HepG2 (cell line): Measurements from ENCODE around the gene B3GALNT1.

Experiments
- DNMT1 ChIP-seq: sonication (generic); formaldehyde crosslinking; IDR thresholded peaks from 2 replicates; pipeline ENCODE4 v1.5.1; 2020; ENCODE audit warnings: mild to moderate bottlenecking, missing genetic modification reagents
- GABPA ChIP-seq, 2 experiments: IDR thresholded peaks; 2 replicates each; pipeline ENCODE4 v1.6.1; 2011 to 2016; ENCODE audit warnings: low read depth in 2 of 2, low read length in 1 of 2, missing biosample characterization in 1 of 2, missing genetic modification characterization in 1 of 2
- JUN ChIP-seq: sonication (generic); formaldehyde crosslinking; IDR thresholded peaks from 2 replicates; pipeline ENCODE4 v1.4.0; 2020; ENCODE audit warnings: mild to moderate bottlenecking, missing genetic modification reagents
- KDM1A ChIP-seq: IDR thresholded peaks from 2 replicates; pipeline ENCODE4 v1.6.1; 2016; ENCODE audit warnings: missing compliant biosample characterization
- NCOA1 ChIP-seq: sonication (generic); formaldehyde crosslinking; IDR thresholded peaks from 2 replicates; pipeline ENCODE4 v1.9.0; 2021; ENCODE audit warnings: missing genetic modification reagents
- NFIB ChIP-seq: sonication (generic); formaldehyde crosslinking; IDR thresholded peaks from 2 replicates; pipeline ENCODE4 v1.9.0; 2021; ENCODE audit warnings: missing genetic modification reagents, mild to moderate bottlenecking, borderline replicate concordance
- NR2F2 ChIP-seq: IDR thresholded peaks from 2 replicates; pipeline ENCODE4 v1.6.1; 2012; ENCODE audit warnings: low read depth, inconsistent platforms, borderline replicate concordance
- SMC3 ChIP-seq: IDR thresholded peaks from 2 replicates; pipeline ENCODE4 v1.6.1; 2011; ENCODE audit warnings: low read length, improper control_type of control experiment
- SNRNP70 ChIP-seq: fragments of 200-400 bp; formaldehyde crosslinking; IDR thresholded peaks from 2 replicates; pipeline ENCODE4 v1.6.1; 2017; ENCODE audit warnings: mild to moderate bottlenecking, low read depth, low read length, moderate library complexity
- SUZ12 ChIP-seq: fragments of 150-350 bp; IDR thresholded peaks from 2 replicates; pipeline ENCODE4 v1.6.1; 2014; ENCODE audit warnings: low read depth, low read length
- ZBTB10 ChIP-seq: sonication (generic); formaldehyde crosslinking; IDR thresholded peaks from 2 replicates; pipeline ENCODE4 v1.4.0; 2020; ENCODE audit warnings: missing genetic modification reagents, borderline replicate concordance
- ZNF704 ChIP-seq: sonication (generic); formaldehyde crosslinking; IDR thresholded peaks from 2 replicates; pipeline ENCODE4 v1.8.1; 2023; ENCODE audit warnings: mild to moderate bottlenecking, inconsistent platforms, moderate library complexity, missing genetic modification reagents, borderline replicate concordance
- ZZZ3 ChIP-seq: sonication (generic); formaldehyde crosslinking; IDR thresholded peaks from 2 replicates; pipeline ENCODE4 v1.4.0; 2020; ENCODE audit warnings: missing genetic modification reagents, mild to moderate bottlenecking, borderline replicate concordance
- TF ChIP-seq, protein P1 (sequence below): fragments of 450-650 bp; IDR thresholded peaks from 2 replicates; pipeline ENCODE4 v1.6.1; 2017; ENCODE audit warnings: mild to moderate bottlenecking

DNA sequence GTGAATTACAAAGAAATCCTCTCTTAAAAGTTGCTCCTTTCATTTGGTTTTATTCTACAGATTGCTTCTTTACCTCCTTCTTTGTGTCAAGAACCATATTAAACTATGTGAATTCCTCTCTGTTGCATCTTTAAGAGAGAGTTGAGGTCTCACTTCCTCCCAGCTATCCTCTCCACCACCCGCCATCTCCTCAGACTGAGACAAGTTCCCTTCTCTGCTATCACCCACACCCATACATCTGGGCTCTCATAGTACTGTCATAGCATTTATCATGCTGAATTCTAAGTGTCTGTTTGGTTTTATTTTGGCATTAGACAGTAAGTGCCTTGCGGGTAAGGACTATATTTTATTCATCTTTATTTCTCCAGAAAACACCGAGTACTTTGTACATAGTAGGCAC, 54.2 kb downstream of the B3GALNT1 start:
- TF ChIP-seq DNMT1 (CRISPR knock-in tag) (no peak), SMC3 (no peak), JUN (CRISPR knock-in tag) (no peak), SNRNP70 (no peak), ZBTB10 (CRISPR knock-in tag) (no peak), KDM1A (CRISPR knock-in tag) (no peak), GABPA (IDR thresholded peaks at IDR 0.05; ENCODE audit: low read depth, low read length) (no peak), GABPA (CRISPR knock-in tag; IDR thresholded peaks at IDR 0.05; ENCODE audit: low read depth) (no peak), NFIB (CRISPR knock-in tag) (no peak), ZNF704 (no peak), SUZ12 (no peak), NCOA1 (CRISPR knock-in tag) (no peak), NR2F2 (no peak), ZZZ3 (CRISPR knock-in tag) (no peak)
- TF ChIP-seq, protein P1, sequence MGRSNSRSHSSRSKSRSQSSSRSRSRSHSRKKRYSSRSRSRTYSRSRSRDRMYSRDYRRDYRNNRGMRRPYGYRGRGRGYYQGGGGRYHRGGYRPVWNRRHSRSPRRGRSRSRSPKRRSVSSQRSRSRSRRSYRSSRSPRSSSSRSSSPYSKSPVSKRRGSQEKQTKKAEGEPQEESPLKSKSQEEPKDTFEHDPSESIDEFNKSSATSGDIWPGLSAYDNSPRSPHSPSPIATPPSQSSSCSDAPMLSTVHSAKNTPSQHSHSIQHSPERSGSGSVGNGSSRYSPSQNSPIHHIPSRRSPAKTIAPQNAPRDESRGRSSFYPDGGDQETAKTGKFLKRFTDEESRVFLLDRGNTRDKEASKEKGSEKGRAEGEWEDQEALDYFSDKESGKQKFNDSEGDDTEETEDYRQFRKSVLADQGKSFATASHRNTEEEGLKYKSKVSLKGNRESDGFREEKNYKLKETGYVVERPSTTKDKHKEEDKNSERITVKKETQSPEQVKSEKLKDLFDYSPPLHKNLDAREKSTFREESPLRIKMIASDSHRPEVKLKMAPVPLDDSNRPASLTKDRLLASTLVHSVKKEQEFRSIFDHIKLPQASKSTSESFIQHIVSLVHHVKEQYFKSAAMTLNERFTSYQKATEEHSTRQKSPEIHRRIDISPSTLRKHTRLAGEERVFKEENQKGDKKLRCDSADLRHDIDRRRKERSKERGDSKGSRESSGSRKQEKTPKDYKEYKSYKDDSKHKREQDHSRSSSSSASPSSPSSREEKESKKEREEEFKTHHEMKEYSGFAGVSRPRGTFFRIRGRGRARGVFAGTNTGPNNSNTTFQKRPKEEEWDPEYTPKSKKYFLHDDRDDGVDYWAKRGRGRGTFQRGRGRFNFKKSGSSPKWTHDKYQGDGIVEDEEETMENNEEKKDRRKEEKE: no peak
